ENCODE measurements around the gene CFAP70. TPM values are rescaled to one million over a fixed set of nuclear protein-coding genes. Genes with fewer than 3 reads are reported as not detected.

The CFAP70 gene
- total RNA-seq, 1 donor from 2014 or later, result 5.3 TPM

DNA sequence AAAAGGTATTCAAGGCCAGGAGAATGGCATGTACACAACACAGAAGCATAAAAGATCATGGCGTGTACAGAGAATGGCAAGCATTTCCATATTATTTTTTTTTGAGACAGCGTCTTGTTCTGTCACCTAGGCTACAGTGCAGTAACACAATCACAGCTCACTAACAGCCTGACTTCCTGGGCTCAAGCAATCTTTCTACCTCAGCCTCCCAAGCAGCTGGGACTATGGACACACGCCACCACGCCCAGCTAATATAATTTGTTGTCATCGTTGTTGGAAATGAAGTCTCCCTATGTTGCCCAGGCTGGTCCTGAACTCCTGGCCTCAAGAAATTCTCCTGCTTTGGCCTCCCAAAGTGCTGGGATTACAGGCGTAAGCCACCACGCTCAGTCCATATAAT lies 27.9 kb upstream of the CFAP70 start:
- Mint-ChIP-seq H3K9me3 (ENCODE audit: low read depth) (no peaks in the 10 kb centered on the region), H3K4me3 (ENCODE audit: low read depth) (no peak overlapping the region), H3K27me3 (no peaks in the 10 kb centered on the region), H3K4me1 (ENCODE audit: low read depth) (no peaks in the 10 kb centered on the region), H3K27ac (no peak overlapping the region), H3K36me3 (ENCODE audit: insufficient read depth) (peaks cover 31% of the 10 kb centered on the region)
- no peak for DNase-seq (ENCODE audit: low spot score, unreplicated experiment)
- TF ChIP-seq, protein P1, sequence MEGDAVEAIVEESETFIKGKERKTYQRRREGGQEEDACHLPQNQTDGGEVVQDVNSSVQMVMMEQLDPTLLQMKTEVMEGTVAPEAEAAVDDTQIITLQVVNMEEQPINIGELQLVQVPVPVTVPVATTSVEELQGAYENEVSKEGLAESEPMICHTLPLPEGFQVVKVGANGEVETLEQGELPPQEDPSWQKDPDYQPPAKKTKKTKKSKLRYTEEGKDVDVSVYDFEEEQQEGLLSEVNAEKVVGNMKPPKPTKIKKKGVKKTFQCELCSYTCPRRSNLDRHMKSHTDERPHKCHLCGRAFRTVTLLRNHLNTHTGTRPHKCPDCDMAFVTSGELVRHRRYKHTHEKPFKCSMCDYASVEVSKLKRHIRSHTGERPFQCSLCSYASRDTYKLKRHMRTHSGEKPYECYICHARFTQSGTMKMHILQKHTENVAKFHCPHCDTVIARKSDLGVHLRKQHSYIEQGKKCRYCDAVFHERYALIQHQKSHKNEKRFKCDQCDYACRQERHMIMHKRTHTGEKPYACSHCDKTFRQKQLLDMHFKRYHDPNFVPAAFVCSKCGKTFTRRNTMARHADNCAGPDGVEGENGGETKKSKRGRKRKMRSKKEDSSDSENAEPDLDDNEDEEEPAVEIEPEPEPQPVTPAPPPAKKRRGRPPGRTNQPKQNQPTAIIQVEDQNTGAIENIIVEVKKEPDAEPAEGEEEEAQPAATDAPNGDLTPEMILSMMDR (IDR thresholded peaks at IDR 0.05; ENCODE audit: unreplicated experiment), result no peak

GRCh38 chr10:73379064-73379748 lies 20.5 kb upstream of the CFAP70 start:
- no peak overlapping the region for H3K4me3 Mint-ChIP-seq (ENCODE audit: low read depth)
- no peaks in the 10 kb centered on the region for H3K4me1 Mint-ChIP-seq (ENCODE audit: low read depth)
- H3K9me3 Mint-ChIP-seq (ENCODE audit: low read depth), result no peaks in the 10 kb centered on the region
- no peaks in the 10 kb centered on the region for H3K27me3 Mint-ChIP-seq
- no peak overlapping the region for H3K27ac Mint-ChIP-seq
- peaks cover 26% of the 10 kb centered on the region for H3K36me3 Mint-ChIP-seq (ENCODE audit: insufficient read depth)
- TF ChIP-seq, protein P1 (IDR thresholded peaks at IDR 0.05; ENCODE audit: unreplicated experiment), result no peak
- no peak for DNase-seq (ENCODE audit: low spot score, unreplicated experiment)

GRCh38 chr10:73376679-73377078 lies 18.0 kb upstream of the CFAP70 start:
- Mint-ChIP-seq H3K4me1 (ENCODE audit: low read depth) (no peaks in the 10 kb centered on the region), H3K9me3 (ENCODE audit: low read depth) (no peaks in the 10 kb centered on the region), H3K27ac (peak overlapping the region; percentile 37), H3K27me3 (no peaks in the 10 kb centered on the region), H3K4me3 (ENCODE audit: low read depth) (no peak overlapping the region), H3K36me3 (ENCODE audit: insufficient read depth) (peaks cover 24% of the 10 kb centered on the region)
- TF ChIP-seq, protein P1 (IDR thresholded peaks at IDR 0.05; ENCODE audit: unreplicated experiment), result no peak
- DNase-seq (ENCODE audit: low spot score, unreplicated experiment), result no peak

DNA sequence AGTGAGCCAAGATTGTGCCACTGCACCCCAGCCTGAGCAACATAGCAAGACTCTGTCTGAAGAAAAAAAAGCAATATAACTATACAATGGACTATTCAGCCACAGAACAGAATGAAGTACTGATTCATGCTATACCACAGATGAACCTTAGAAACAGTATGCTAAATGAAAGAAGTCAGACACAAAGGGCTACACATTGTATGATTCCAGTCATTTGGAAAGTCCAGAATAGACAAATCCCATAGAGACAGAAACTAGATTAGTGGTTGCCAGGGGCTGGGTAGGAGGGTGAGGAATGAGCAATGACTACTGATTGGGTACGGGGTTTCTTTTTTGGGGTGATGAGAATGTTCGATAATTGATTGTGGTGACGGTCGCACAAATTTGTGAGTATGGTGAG lies 9.6 kb upstream of the CFAP70 start:
- Mint-ChIP-seq H3K4me1 (ENCODE audit: low read depth) (no peaks in the 10 kb centered on the region), H3K4me3 (ENCODE audit: low read depth) (no peak overlapping the region), H3K27me3 (no peaks in the 10 kb centered on the region), H3K36me3 (ENCODE audit: insufficient read depth) (peaks cover 25% of the 10 kb centered on the region), H3K9me3 (ENCODE audit: low read depth) (no peaks in the 10 kb centered on the region), H3K27ac (peak overlapping the region; percentile 62)
- no peak for DNase-seq (ENCODE audit: low spot score, unreplicated experiment)
- TF ChIP-seq, protein P1 (IDR thresholded peaks at IDR 0.05; ENCODE audit: unreplicated experiment), result no peak

- Mint-ChIP-seq H3K27me3 (no peaks in the 10 kb centered on the region), H3K4me3 (ENCODE audit: low read depth) (no peak overlapping the region), H3K27ac (peak overlapping the region; percentile 46), H3K9me3 (ENCODE audit: low read depth) (peaks cover 11% of the 10 kb centered on the region), H3K36me3 (ENCODE audit: insufficient read depth) (peaks cover 31% of the 10 kb centered on the region), H3K4me1 (ENCODE audit: low read depth) (no peaks in the 10 kb centered on the region)
- TF ChIP-seq, protein P1 (IDR thresholded peaks at IDR 0.05; ENCODE audit: unreplicated experiment), result no peak
- no peak for DNase-seq (ENCODE audit: low spot score, unreplicated experiment)
Observed at GRCh38 chr10:73366381-73367298, 8.0 kb upstream of the CFAP70 start.
